Activated CD4-positive, alpha-beta T cell treated with anti-CD3 and anti-CD28 coated beads, Interleukin-2, amount 10 ng/mL, durations not matched to agents 24 days and 14 days (primary cell): ENCODE measurements around the gene CRTC3. TPM values are rescaled to one million over a fixed set of nuclear protein-coding genes. Genes with fewer than 3 reads are reported as not detected.

ENCODE experiments used
- DNase-seq: peaks from one replicate; pipeline ENCODE4 v3.0.0; 2022
- H3K27ac Mint-ChIP-seq: one replicate; pipeline ENCODE4 v1.8.0; 2022; ENCODE audit warnings: mild to moderate bottlenecking, mixed read lengths
- H3K27me3 Mint-ChIP-seq: one replicate; pipeline ENCODE4 v1.8.0; 2022; ENCODE audit warnings: mixed read lengths
- H3K36me3 Mint-ChIP-seq: one replicate; pipeline ENCODE4 v1.8.0; 2022; ENCODE audit warnings: low read depth, mild to moderate bottlenecking, mixed read lengths
- H3K4me1 Mint-ChIP-seq: one replicate; pipeline ENCODE4 v1.8.0; 2021; ENCODE audit warnings: mixed read lengths
- H3K4me3 Mint-ChIP-seq: one replicate; pipeline ENCODE4 v1.8.0; 2022; ENCODE audit warnings: mild to moderate bottlenecking, moderate library complexity, mixed read lengths
- H3K9me3 Mint-ChIP-seq: one replicate; pipeline ENCODE4 v1.8.0; 2021; ENCODE audit warnings: mixed read lengths
- intact Hi-C: fragments of 100-400 bp; cut with micrococcal nuclease; formaldehyde crosslinking; loops from one replicate; pipeline ENCODE4 v1.15.1; 2023
- total RNA-seq: library from RNA; stranded (reverse); gene quantifications from 2 replicates; pipeline ENCODE4 v1.2.3, GENCODE V29; 2022

Gene CRTC3
- total RNA-seq, 1 donor from 2014 or later, result 54.2 TPM

DNA sequence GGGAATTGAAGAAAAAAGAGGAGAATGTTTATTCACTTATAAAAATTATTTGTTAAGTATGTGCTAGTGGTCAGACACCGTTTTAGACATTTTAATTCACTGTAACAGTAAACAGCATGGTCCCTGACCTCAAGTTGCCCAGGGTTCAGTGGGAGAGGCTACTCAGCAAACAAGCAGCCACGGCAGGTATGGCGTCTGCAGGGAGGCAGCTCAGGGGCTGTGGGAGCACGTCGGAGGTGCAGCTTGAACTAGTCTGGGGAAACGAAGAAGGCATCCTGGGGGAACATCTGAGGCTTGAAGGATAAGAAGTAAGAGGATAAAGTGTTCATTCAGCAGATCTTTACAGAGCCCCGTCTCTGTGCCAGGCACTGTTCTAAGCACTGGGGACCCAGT, 66.0 kb downstream of the CRTC3 start:
- Mint-ChIP-seq H3K27me3 (no peaks in the 10 kb centered on the region), H3K4me1 (peaks cover 80% of the 10 kb centered on the region), H3K36me3 (peaks cover 48% of the 10 kb centered on the region), H3K27ac (peak overlapping the region; percentile 89), H3K9me3 (no peaks in the 10 kb centered on the region), H3K4me3 (peak overlapping the region; percentile 59)
- DNase-seq, result no peak
- intact Hi-C loops, result loop anchor here (10.0 kb wide), 1 partner anchor 271 kb away; no protein-coding TSS in a partner anchor

- peak overlapping the region; percentile 89 for H3K27ac Mint-ChIP-seq
- H3K4me1 Mint-ChIP-seq, result peaks cover 78% of the 10 kb centered on the region
- intact Hi-C loops, result loop anchor here (10.0 kb wide), 1 partner anchor 272 kb away; no protein-coding TSS in a partner anchor
- no peak for DNase-seq
- H3K27me3 Mint-ChIP-seq, result no peaks in the 10 kb centered on the region
- H3K36me3 Mint-ChIP-seq, result peaks cover 49% of the 10 kb centered on the region
- H3K9me3 Mint-ChIP-seq, result no peaks in the 10 kb centered on the region
- H3K4me3 Mint-ChIP-seq, result peak overlapping the region; percentile 53
Measured at GRCh38 chr15:90596943-90597342, 67.2 kb downstream of the CRTC3 start.

GRCh38 chr15:90597577-90597976, 67.9 kb downstream of the CRTC3 start:
- intact Hi-C loops, result loop anchor here (10.0 kb wide), 1 partner anchor 273 kb away; no protein-coding TSS in a partner anchor
- Mint-ChIP-seq H3K4me1 (peaks cover 72% of the 10 kb centered on the region), H3K9me3 (no peaks in the 10 kb centered on the region), H3K27ac (peak overlapping the region; percentile 89), H3K27me3 (no peaks in the 10 kb centered on the region), H3K36me3 (peaks cover 49% of the 10 kb centered on the region), H3K4me3 (peak overlapping the region; percentile 53)
- DNase-seq, result no peak

GRCh38 chr15:90598031-90598577, 68.4 kb downstream of the CRTC3 start:
- Mint-ChIP-seq H3K27ac (peak overlapping the region; percentile 89), H3K4me3 (peak overlapping the region; percentile 53), H3K36me3 (peaks cover 48% of the 10 kb centered on the region), H3K9me3 (no peaks in the 10 kb centered on the region), H3K27me3 (no peaks in the 10 kb centered on the region), H3K4me1 (peaks cover 67% of the 10 kb centered on the region)
- DNase-seq, result peak; percentile 76
- intact Hi-C loops, result loop anchor here (10.0 kb wide), 1 partner anchor 273 kb away; no protein-coding TSS in a partner anchor

DNA sequence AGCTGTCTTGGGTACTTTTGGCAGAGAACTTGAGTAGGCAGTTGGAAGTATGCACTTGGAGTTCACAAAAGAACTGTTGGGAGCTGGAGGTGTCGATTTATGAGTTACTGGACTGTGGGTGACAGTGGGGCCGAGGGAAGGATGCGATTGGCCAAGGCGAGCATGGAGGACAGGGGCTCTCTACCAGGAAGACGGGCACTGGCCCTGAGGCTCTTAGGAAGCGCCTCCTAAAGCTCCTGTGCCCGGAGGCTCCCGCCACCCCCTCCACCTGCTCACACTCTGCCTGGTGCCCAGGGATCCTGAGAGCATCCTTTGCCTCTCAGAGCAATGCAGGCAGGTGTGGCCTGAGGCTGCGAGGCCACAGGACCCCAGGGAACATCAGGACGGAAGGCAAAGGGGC, 69.0 kb downstream of the CRTC3 start:
- Mint-ChIP-seq H3K9me3 (no peaks in the 10 kb centered on the region), H3K4me3 (peak overlapping the region; percentile 9), H3K36me3 (peaks cover 48% of the 10 kb centered on the region), H3K27ac (peak overlapping the region; percentile 89), H3K27me3 (no peaks in the 10 kb centered on the region), H3K4me1 (peaks cover 64% of the 10 kb centered on the region)
- intact Hi-C loops, result loop anchor here (10.0 kb wide), 1 partner anchor 274 kb away; no protein-coding TSS in a partner anchor
- no peak for DNase-seq

DNA sequence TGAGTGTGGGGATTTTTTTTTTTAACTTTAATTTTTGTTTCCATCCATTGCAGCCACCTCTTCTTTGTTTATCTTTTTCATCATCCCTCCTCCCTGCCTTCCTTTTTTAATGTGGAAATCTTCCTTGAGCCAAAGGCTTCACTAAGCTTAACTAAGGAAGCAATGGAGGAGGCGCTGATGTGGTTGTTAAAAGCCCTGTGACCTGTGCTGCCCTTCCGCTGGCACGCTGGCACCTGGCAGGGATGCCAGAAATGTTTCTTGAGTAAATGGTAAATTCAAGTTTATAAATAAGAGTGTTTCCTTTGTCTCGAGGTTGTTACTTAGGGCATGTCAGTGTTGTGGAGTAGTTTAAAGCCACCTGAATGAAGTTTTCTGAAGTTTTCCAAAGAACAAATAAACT, 69.4 kb downstream of the CRTC3 start:
- Mint-ChIP-seq H3K36me3 (peaks cover 52% of the 10 kb centered on the region), H3K4me3 (peak overlapping the region; percentile 9), H3K4me1 (peaks cover 65% of the 10 kb centered on the region), H3K27me3 (no peaks in the 10 kb centered on the region), H3K9me3 (no peaks in the 10 kb centered on the region), H3K27ac (peak overlapping the region; percentile 89)
- intact Hi-C loops, result loop anchor here (10.0 kb wide), 1 partner anchor 274 kb away; no protein-coding TSS in a partner anchor
- no peak for DNase-seq

DNA sequence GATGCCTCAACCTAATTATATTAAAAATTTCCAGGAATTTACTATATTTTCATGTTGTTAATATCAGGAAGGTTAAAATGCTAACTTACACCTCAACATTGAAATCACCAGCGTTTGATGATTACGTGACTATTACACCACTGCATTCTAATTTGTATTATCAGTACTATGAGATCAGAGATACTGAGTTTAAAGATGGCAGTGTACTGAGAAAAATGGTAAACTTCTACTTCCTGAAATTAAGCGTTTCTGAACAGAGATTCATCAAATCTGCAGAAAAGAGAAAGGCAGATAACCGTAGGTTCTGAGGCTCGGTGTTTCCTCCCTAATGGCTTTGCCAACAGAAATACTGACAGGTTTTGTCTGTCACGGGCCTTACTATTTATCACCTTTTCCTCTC, 69.9 kb downstream of the CRTC3 start:
- Mint-ChIP-seq H3K4me3 (peak overlapping the region; percentile 11), H3K36me3 (peaks cover 55% of the 10 kb centered on the region), H3K4me1 (peaks cover 65% of the 10 kb centered on the region), H3K27me3 (no peaks in the 10 kb centered on the region), H3K27ac (peak overlapping the region; percentile 89), H3K9me3 (no peaks in the 10 kb centered on the region)
- intact Hi-C loops, result loop anchor here (10.0 kb wide), 1 partner anchor 275 kb away; no protein-coding TSS in a partner anchor
- DNase-seq, result no peak

DNA sequence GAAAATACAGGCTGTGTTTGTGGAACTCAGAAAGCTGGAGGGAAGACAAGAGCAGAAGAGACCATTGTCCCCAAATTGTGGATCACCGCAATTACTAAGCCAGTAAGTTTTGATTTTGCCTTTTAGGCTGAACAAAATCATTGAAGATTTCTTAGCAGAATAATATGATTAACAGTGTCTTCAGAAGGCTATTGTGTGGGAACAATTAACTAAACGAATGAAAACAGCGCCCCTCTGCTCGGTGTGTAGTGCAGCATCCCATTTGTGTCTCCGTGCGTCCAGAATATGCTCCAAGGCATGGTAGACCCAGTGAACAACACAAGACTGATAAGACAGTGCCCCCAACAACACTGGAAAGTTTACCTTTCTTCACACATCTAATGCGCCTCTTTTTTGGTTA, 71.2 kb downstream of the CRTC3 start:
- no peak for DNase-seq
- H3K27ac Mint-ChIP-seq, result no peak overlapping the region
- peaks cover 56% of the 10 kb centered on the region for H3K4me1 Mint-ChIP-seq
- no peaks in the 10 kb centered on the region for H3K9me3 Mint-ChIP-seq
- peaks cover 58% of the 10 kb centered on the region for H3K36me3 Mint-ChIP-seq
- H3K27me3 Mint-ChIP-seq, result no peaks in the 10 kb centered on the region
- intact Hi-C loops, result no loop called here
- no peak overlapping the region for H3K4me3 Mint-ChIP-seq

DNA sequence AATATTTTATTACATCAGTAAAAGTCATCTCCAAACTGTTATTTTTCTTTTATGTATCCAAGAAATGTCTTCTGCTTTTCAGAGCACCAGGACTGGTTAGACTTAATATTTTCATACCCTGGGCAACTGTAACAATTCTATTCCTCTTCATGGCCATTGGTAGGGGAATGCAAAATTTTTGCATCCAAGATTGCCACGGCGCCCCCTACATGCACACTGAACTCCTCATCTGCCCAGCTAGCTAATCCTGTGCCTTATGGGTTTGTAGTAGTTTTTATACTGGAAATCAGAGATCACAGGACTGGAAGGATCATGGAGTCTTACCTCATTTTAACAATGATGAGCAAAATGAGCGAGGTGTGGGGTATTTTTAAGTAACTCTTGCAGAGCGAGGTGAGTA, 74.2 kb downstream of the CRTC3 start:
- no peak overlapping the region for H3K4me3 Mint-ChIP-seq
- H3K36me3 Mint-ChIP-seq, result peaks cover 50% of the 10 kb centered on the region
- intact Hi-C loops, result no loop called here
- H3K27ac Mint-ChIP-seq, result peak overlapping the region; percentile 38
- no peaks in the 10 kb centered on the region for H3K27me3 Mint-ChIP-seq
- peak; percentile 86 for DNase-seq
- no peaks in the 10 kb centered on the region for H3K9me3 Mint-ChIP-seq
- peaks cover 32% of the 10 kb centered on the region for H3K4me1 Mint-ChIP-seq

DNA sequence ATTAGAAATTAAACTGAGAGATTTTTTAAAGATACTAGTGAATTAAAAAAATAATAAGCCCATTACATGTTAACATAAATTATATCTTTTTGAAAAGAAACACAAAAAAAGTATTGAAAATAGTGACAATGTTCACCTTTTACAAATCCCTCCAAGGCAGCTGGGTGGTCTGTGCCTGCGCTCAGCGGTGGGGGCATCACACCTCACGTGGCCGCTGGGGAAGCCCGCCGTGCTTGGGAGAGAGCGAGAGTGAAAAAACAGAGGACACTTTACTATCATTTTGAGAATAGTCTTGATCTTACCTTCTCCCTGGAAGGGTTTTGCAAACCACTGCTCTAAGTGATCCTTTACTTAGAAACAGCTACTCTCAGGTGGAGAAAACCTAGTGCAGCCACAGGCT, 76.9 kb downstream of the CRTC3 start:
- Mint-ChIP-seq H3K36me3 (peaks cover 59% of the 10 kb centered on the region), H3K27me3 (no peaks in the 10 kb centered on the region)

GRCh38 chr15:90607361-90607760, 77.6 kb downstream of the CRTC3 start:
- intact Hi-C loops, result no loop called here
- H3K27ac Mint-ChIP-seq, result peak overlapping the region; percentile 8
- no peaks in the 10 kb centered on the region for H3K27me3 Mint-ChIP-seq
- no peak overlapping the region for H3K4me3 Mint-ChIP-seq
- H3K4me1 Mint-ChIP-seq, result peaks cover 23% of the 10 kb centered on the region
- H3K9me3 Mint-ChIP-seq, result no peaks in the 10 kb centered on the region
- DNase-seq, result no peak
- H3K36me3 Mint-ChIP-seq, result peaks cover 60% of the 10 kb centered on the region

More for the DNA sequence above, 76.9 kb downstream of the CRTC3 start:
- Mint-ChIP-seq H3K27ac (no peak overlapping the region), H3K9me3 (no peaks in the 10 kb centered on the region), H3K4me1 (peaks cover 21% of the 10 kb centered on the region), H3K4me3 (no peak overlapping the region)
- DNase-seq, result no peak
- intact Hi-C loops, result no loop called here

GRCh38 chr15:90609242-90610180, 79.8 kb downstream of the CRTC3 start:
- H3K36me3 Mint-ChIP-seq, result peaks cover 55% of the 10 kb centered on the region
- peaks cover 24% of the 10 kb centered on the region for H3K4me1 Mint-ChIP-seq
- H3K27me3 Mint-ChIP-seq, result no peaks in the 10 kb centered on the region
- no peak overlapping the region for H3K4me3 Mint-ChIP-seq
- intact Hi-C loops, result no loop called here
- no peak for DNase-seq
- peak overlapping the region; percentile 50 for H3K27ac Mint-ChIP-seq
- H3K9me3 Mint-ChIP-seq, result no peaks in the 10 kb centered on the region

DNA sequence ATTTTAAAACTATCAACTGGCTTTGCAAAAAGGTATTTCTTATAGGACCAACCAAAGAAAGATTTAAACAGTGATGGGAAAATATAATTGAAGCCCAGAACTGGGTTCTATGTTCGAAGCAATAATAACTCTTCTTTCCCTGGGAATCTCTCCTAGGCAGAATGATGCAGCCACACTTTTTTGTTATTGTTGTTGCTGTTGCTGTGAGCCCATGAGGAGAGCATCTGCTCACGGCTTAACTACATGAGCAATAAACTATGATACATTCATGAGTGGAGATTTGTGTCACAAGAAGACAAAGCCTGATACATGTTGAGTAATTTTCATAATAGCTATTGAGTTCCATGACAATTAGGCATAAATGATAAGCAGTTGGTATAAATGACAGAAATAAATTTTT, 80.5 kb downstream of the CRTC3 start:
- no peak for DNase-seq
- intact Hi-C loops, result no loop called here
- Mint-ChIP-seq H3K4me1 (peaks cover 23% of the 10 kb centered on the region), H3K9me3 (no peaks in the 10 kb centered on the region), H3K27me3 (no peaks in the 10 kb centered on the region), H3K27ac (no peak overlapping the region), H3K4me3 (no peak overlapping the region), H3K36me3 (peaks cover 56% of the 10 kb centered on the region)

DNA sequence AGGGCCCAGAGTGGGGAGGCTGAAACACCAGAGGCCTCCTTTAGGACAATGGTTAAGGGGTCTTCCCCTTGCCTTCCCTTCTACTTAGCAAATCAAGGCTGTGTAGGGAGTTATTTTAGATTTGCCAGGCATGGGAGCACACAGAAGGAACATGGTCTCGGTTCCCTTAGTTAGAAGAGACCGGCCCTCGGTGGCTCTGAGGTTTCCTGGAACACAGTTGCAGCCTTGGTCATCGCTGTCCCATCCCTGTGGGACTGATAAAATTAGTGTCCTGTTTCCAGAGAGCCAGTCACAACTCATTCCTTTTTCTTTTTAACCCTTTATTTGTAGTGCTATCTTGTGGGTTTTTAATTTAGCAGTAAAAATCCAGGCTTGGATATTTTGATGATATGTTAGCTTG, 81.4 kb downstream of the CRTC3 start:
- Mint-ChIP-seq H3K36me3 (peaks cover 51% of the 10 kb centered on the region), H3K4me3 (no peak overlapping the region), H3K27me3 (no peaks in the 10 kb centered on the region), H3K9me3 (no peaks in the 10 kb centered on the region), H3K27ac (no peak overlapping the region), H3K4me1 (peaks cover 23% of the 10 kb centered on the region)
- intact Hi-C loops, result no loop called here
- no peak for DNase-seq
